Trophoblast cell (in vitro differentiated cells and primary cell): ENCODE results near the gene GPRIN1.

ENCODE experiments used
- DNase-seq, 2 donors: peaks; one replicate each; pipeline ENCODE4 v3.0.0-alpha.2; 2016
- H2AFZ ChIP-seq: 2 replicates; pipeline ENCODE4 v1.6.1; 2013; ENCODE audit warnings: low read length, moderate library complexity, mild to moderate bottlenecking; ENCODE audit not compliant: insufficient read depth, poor library complexity
- H2AK5ac ChIP-seq: 2 replicates; pipeline ENCODE4 v1.6.1; 2013; ENCODE audit warnings: mild to moderate bottlenecking, low read length
- H2BK120ac ChIP-seq: 2 replicates; pipeline ENCODE4 v1.6.1; 2013; ENCODE audit warnings: low read length, mild to moderate bottlenecking, moderate library complexity; ENCODE audit not compliant: insufficient read depth, poor library complexity
- H2BK12ac ChIP-seq: 2 replicates; pipeline ENCODE4 v1.6.1; 2013; ENCODE audit warnings: mild to moderate bottlenecking, low read length, moderate library complexity
- H2BK5ac ChIP-seq: 2 replicates; pipeline ENCODE4 v1.6.1; 2013; ENCODE audit warnings: low read length, low read depth, moderate library complexity, mild to moderate bottlenecking; ENCODE audit not compliant: poor library complexity
- H3K14ac ChIP-seq: 2 replicates; pipeline ENCODE4 v1.6.1; 2013; ENCODE audit warnings: mild to moderate bottlenecking, low read length
- H3K18ac ChIP-seq: 2 replicates; pipeline ENCODE4 v1.6.1; 2013; ENCODE audit warnings: mild to moderate bottlenecking, low read length
- H3K23ac ChIP-seq: 2 replicates; pipeline ENCODE4 v1.6.1; 2013; ENCODE audit warnings: low read length
- H3K27ac ChIP-seq: 2 replicates; pipeline ENCODE4 v1.5.1; 2013; ENCODE audit warnings: low read depth, mild to moderate bottlenecking, inconsistent platforms, low read length, moderate library complexity
- H3K27me3 ChIP-seq: 2 replicates; pipeline ENCODE4 v1.6.1; 2013; ENCODE audit warnings: inconsistent platforms, mild to moderate bottlenecking, low read length, moderate library complexity; ENCODE audit not compliant: insufficient read depth
- H3K36me3 ChIP-seq, 2 experiments: 1 replicate in 1 of 2; 2 replicates in 1 of 2; pipeline ENCODE4 v1.6.1; 2013; ENCODE audit warnings: low read length in 2 of 2, mild to moderate bottlenecking in 2 of 2, moderate library complexity in 1 of 2; ENCODE audit not compliant: insufficient read depth in 2 of 2, control insufficient read depth in 1 of 2
- H3K4ac ChIP-seq: 2 replicates; pipeline ENCODE4 v1.6.1; 2013; ENCODE audit warnings: low read depth, mild to moderate bottlenecking, low read length, moderate library complexity
- H3K4me1 ChIP-seq, 2 experiments: 1 replicate in 1 of 2; 2 replicates in 1 of 2; pipeline ENCODE4 v1.6.1; 2013; ENCODE audit warnings: low read length in 2 of 2, mild to moderate bottlenecking in 2 of 2, moderate library complexity in 1 of 2; ENCODE audit not compliant: insufficient read depth in 2 of 2, control insufficient read depth in 1 of 2
- H3K4me2 ChIP-seq: 2 replicates; pipeline ENCODE4 v1.6.1; 2013; ENCODE audit warnings: inconsistent platforms, mild to moderate bottlenecking, low read length, moderate library complexity
- H3K4me3 ChIP-seq: 2 replicates; pipeline ENCODE4 v1.5.1; 2013; ENCODE audit warnings: mild to moderate bottlenecking, low read depth, low read length, inconsistent platforms
- H3K79me1 ChIP-seq: one replicate; pipeline ENCODE4 v1.6.1; 2013; ENCODE audit warnings: low read length
- H3K79me2 ChIP-seq: 2 replicates; pipeline ENCODE4 v1.6.1; 2013; ENCODE audit warnings: low read length, mild to moderate bottlenecking; ENCODE audit not compliant: control insufficient read depth, insufficient read depth, poor library complexity
- H3K9ac ChIP-seq: 2 replicates; pipeline ENCODE4 v1.6.1; 2013; ENCODE audit warnings: mild to moderate bottlenecking, low read length
- H3K9me3 ChIP-seq: 2 replicates; pipeline ENCODE4 v1.6.1; 2013; ENCODE audit warnings: low read depth, mild to moderate bottlenecking, control low read depth, inconsistent platforms, low read length; ENCODE audit not compliant: insufficient read depth
- H4K12ac ChIP-seq: 2 replicates; pipeline ENCODE4 v1.6.1; 2013; ENCODE audit warnings: low read depth, mild to moderate bottlenecking, low read length, moderate library complexity
- H4K8ac ChIP-seq: 2 replicates; pipeline ENCODE4 v1.6.1; 2013; ENCODE audit warnings: low read depth, mild to moderate bottlenecking, low read length, moderate library complexity
- H4K91ac ChIP-seq: one replicate; pipeline ENCODE4 v1.6.1; 2013; ENCODE audit warnings: low read depth, mild to moderate bottlenecking, low read length, moderate library complexity
- WGBS: extraction: QIAGEN DNeasy Blood & Tissue Kit; methylation state at CpG from one replicate; pipeline ENCODE4 v1.1.7; 2013; ENCODE audit warnings: missing lambda C conversion rate; ENCODE audit not compliant: insufficient read length, insufficient coverage; ENCODE audit errors: extremely low coverage; 5-methylcytosine and 5-hydroxymethylcytosine counted together

Gene GPRIN1

GRCh38 chr5:176614805-176615478 lies 5.0 kb upstream of the GPRIN1 start:
- Histone ChIP-seq H2BK5ac (no peak overlapping the region), H3K36me3 (no peaks in the 10 kb centered on the region), H3K4ac (no peak overlapping the region), H3K23ac (no peak overlapping the region), H3K4me2 (no peak overlapping the region), H3K4me1 (peaks cover 0 to 3% of the 10 kb centered on the region in 2 experiments), H3K27ac (no peak overlapping the region), H2BK12ac (no peak overlapping the region), H4K12ac (no peak overlapping the region), H4K91ac (no peak overlapping the region), H2BK120ac (no peak overlapping the region), H3K79me1 (no peaks in the 10 kb centered on the region), H3K9ac (no peak overlapping the region), H3K18ac (no peak overlapping the region), H2AFZ (no peak overlapping the region), H3K79me2 (no peaks in the 10 kb centered on the region), H3K9me3 (peaks cover 16% of the 10 kb centered on the region), H4K8ac (no peak overlapping the region), H3K4me3 (no peak overlapping the region), H3K27me3 (peaks cover 21% of the 10 kb centered on the region), H3K14ac (no peak overlapping the region), H2AK5ac (no peak overlapping the region)
- no CpG with 5 or more reads among the region's 8 CpGs for WGBS
- no peak for DNase-seq

GRCh38 chr5:176612855-176613254 lies 2.9 kb upstream of the GPRIN1 start:
- Histone ChIP-seq H3K27me3 (peaks cover under 1% of the 10 kb centered on the region), H3K27ac (no peak overlapping the region), H3K4ac (no peak overlapping the region), H3K18ac (no peak overlapping the region), H3K79me2 (no peaks in the 10 kb centered on the region), H2BK120ac (no peak overlapping the region), H3K79me1 (no peaks in the 10 kb centered on the region), H2BK12ac (no peak overlapping the region), H3K4me3 (no peak overlapping the region), H3K9me3 (peaks cover 2% of the 10 kb centered on the region), H3K36me3 (no peaks in the 10 kb centered on the region), H3K4me2 (no peak overlapping the region), H3K14ac (no peak overlapping the region), H3K23ac (no peak overlapping the region), H4K8ac (no peak overlapping the region), H4K91ac (no peak overlapping the region), H2AK5ac (no peak overlapping the region), H2BK5ac (no peak overlapping the region), H3K9ac (no peak overlapping the region), H3K4me1 (peaks cover 4 to 7% of the 10 kb centered on the region in 2 experiments), H2AFZ (no peak overlapping the region), H4K12ac (no peak overlapping the region)
- peak; percentile 58 to 59 for DNase-seq
- no CpG with 5 or more reads among the region's 2 CpGs for WGBS

- no peak overlapping the region for H3K27ac ChIP-seq
- H3K23ac ChIP-seq = no peak overlapping the region
These were observed 2.1 kb upstream of the GPRIN1 start for GRCh38 chr5:176612008-176612407.

GRCh38 chr5:176611435-176611834 lies 1.5 kb upstream of the GPRIN1 start:
- Histone ChIP-seq H4K12ac (no peak overlapping the region), H2AFZ (no peak overlapping the region), H3K36me3 (no peaks in the 10 kb centered on the region), H3K4me2 (no peak overlapping the region), H3K27ac (no peak overlapping the region), H3K27me3 (no peaks in the 10 kb centered on the region), H3K4me3 (no peak overlapping the region), H3K23ac (no peak overlapping the region), H3K4ac (no peak overlapping the region), H3K4me1 (peaks cover 4 to 7% of the 10 kb centered on the region in 2 experiments), H3K9me3 (no peaks in the 10 kb centered on the region), H3K79me1 (no peaks in the 10 kb centered on the region), H4K91ac (no peak overlapping the region), H3K9ac (no peak overlapping the region), H4K8ac (no peak overlapping the region), H3K79me2 (no peaks in the 10 kb centered on the region), H3K18ac (no peak overlapping the region), H2BK120ac (no peak overlapping the region), H2BK12ac (no peak overlapping the region), H2AK5ac (no peak overlapping the region), H2BK5ac (no peak overlapping the region), H3K14ac (no peak overlapping the region)
- DNase-seq = peak; percentile 67 to 87
- WGBS = no CpG with 5 or more reads among the region's 10 CpGs

More at GRCh38 chr5:176612008-176612407, 2.1 kb upstream of the GPRIN1 start:
- H3K9ac ChIP-seq = no peak overlapping the region
- H4K12ac ChIP-seq = no peak overlapping the region
- no peak overlapping the region for H4K8ac ChIP-seq
- H3K18ac ChIP-seq = no peak overlapping the region
- H4K91ac ChIP-seq = no peak overlapping the region
- DNase-seq = no peak
- H3K9me3 ChIP-seq = no peaks in the 10 kb centered on the region
- H3K4me3 ChIP-seq = no peak overlapping the region
- no peak overlapping the region for H2BK12ac ChIP-seq
- H3K79me2 ChIP-seq = no peaks in the 10 kb centered on the region
- H3K36me3 ChIP-seq = no peaks in the 10 kb centered on the region
- peaks cover 4 to 7% of the 10 kb centered on the region in 2 experiments for H3K4me1 ChIP-seq
- H2BK5ac ChIP-seq = no peak overlapping the region
- no peak overlapping the region for H2AFZ ChIP-seq
- H2BK120ac ChIP-seq = no peak overlapping the region
- H3K4ac ChIP-seq = no peak overlapping the region
- H3K79me1 ChIP-seq = no peaks in the 10 kb centered on the region
- no peak overlapping the region for H3K14ac ChIP-seq
- no peak overlapping the region for H3K4me2 ChIP-seq
- whole genome bisulfite sequencing = no CpG with 5 or more reads among the region's 6 CpGs
- H2AK5ac ChIP-seq = no peak overlapping the region
- H3K27me3 ChIP-seq = no peaks in the 10 kb centered on the region
